Hepatocyte (in vitro differentiated cells): ENCODE data around the gene PRR23A.

ENCODE experiments used
- EZH2 ChIP-seq: fragments of 200-600 bp; sonication (generic); IDR thresholded peaks from 2 replicates; pipeline ENCODE4 v1.6.1; 2016; ENCODE audit warnings: antibody characterized with exemption, mild to moderate bottlenecking, borderline replicate concordance
- TF ChIP-seq, protein P1 (sequence below): fragments of 200-600 bp; sonication (generic); IDR thresholded peaks from 2 replicates; pipeline ENCODE4 v1.5.1; 2016; ENCODE audit warnings: antibody characterized with exemption, mild to moderate bottlenecking; ENCODE audit not compliant: poor library complexity

DNA sequence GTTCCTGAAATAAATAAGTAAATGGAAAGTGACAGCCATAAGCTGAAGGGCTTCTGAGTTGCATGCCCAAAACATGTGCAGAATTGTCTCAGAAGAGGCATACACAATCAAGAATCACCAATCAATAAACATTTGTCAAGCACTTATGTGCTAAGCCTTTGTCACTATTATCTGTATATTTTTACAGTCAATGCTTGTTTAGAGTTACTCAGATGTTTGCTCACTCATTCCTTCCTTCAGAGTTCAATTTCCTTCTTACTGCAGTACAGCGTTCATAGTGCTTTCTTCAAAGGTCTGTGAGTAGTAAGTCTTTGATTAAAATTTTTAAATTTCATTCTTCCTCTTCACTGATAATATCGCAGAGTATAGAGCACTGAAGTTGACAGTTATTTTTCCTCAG lies 41.8 kb downstream of the PRR23A start:
- TF ChIP-seq, protein P1, sequence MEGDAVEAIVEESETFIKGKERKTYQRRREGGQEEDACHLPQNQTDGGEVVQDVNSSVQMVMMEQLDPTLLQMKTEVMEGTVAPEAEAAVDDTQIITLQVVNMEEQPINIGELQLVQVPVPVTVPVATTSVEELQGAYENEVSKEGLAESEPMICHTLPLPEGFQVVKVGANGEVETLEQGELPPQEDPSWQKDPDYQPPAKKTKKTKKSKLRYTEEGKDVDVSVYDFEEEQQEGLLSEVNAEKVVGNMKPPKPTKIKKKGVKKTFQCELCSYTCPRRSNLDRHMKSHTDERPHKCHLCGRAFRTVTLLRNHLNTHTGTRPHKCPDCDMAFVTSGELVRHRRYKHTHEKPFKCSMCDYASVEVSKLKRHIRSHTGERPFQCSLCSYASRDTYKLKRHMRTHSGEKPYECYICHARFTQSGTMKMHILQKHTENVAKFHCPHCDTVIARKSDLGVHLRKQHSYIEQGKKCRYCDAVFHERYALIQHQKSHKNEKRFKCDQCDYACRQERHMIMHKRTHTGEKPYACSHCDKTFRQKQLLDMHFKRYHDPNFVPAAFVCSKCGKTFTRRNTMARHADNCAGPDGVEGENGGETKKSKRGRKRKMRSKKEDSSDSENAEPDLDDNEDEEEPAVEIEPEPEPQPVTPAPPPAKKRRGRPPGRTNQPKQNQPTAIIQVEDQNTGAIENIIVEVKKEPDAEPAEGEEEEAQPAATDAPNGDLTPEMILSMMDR: no peak
- TF ChIP-seq EZH2: no peak
